ENCODE results near the gene KANK2. TPM values are rescaled to one million over a fixed set of nuclear protein-coding genes. Genes with fewer than 3 reads are reported as not detected.

The KANK2 gene
- total and polyA plus RNA-seq, 10 of the 15 experiments (the other 5 are each of a cell fraction or from before 2014, with no cell fraction given), result 4.9 to 33.0 (median 21.0) TPM

DNA sequence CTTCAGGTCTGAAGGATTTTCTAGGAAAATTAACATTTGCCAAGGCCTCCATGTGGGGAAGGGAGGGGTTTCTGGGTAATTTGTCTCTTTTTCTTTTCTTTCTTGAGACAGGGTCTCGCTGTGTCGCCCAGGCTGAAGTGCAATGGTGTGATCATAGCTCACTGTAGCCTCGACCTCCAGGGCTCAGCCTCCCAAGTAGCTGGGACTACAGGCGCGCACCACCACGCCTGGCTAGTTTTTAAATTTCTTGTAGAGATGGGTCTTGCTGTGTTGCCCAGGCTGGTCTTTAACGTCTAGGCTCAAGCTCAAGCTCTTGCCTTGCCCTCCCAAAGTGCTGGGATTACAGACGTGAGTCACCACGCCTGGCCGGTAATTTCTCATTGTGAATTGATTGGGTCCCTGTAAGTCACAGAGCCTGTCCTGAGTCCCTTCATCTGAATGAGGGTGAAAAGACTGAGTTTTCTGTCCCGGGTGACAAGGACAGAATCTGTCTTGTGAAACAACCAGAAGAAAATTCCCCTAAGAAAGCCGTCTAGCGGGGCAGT is 31.8 kb downstream of the KANK2 start:
- no peak for FAIRE-seq
- H3K9ac ChIP-seq (ENCODE audit: control insufficient read depth, insufficient read depth, low read length), result no peak overlapping the region
- H3K27ac ChIP-seq (ENCODE audit: control insufficient read depth, insufficient read depth), result no peak overlapping the region
- H3K9me3 ChIP-seq (replicated peaks; ENCODE audit: control insufficient read depth, insufficient read depth, low read length), result no peaks in the 10 kb centered on the region
- H3K4me2 ChIP-seq (ENCODE audit: control insufficient read depth, insufficient read depth), result no peak overlapping the region
- H3K79me2 ChIP-seq (ENCODE audit: control insufficient read depth, insufficient read depth, low read length), result no peaks in the 10 kb centered on the region
- H3K27me3 ChIP-seq (replicated peaks in 1 of 2; ENCODE audit: control insufficient read depth in 2 of 2, insufficient read depth in 2 of 2, low read length in 1 of 2), result no peaks in the 10 kb centered on the region
- no peak for TF ChIP-seq NKRF (conservative IDR thresholded peaks at IDR 0.05)
- no peak for TF ChIP-seq TCF7 (IDR thresholded peaks at IDR 0.05; ENCODE audit: borderline replicate concordance)
- TF ChIP-seq KDM1A (IDR thresholded peaks at IDR 0.05; ENCODE audit: borderline replicate concordance), result no peak
- no peak for TF ChIP-seq POU2F2 (IDR thresholded peaks at IDR 0.05; ENCODE audit: borderline replicate concordance, low read depth, low read length)
- TF ChIP-seq RB1 (IDR thresholded peaks at IDR 0.05; ENCODE audit: borderline replicate concordance), result no peak
- no peak for TF ChIP-seq CHD1 (IDR thresholded peaks at IDR 0.05; ENCODE audit: low read depth, low read length)
- TF ChIP-seq SIX5 (IDR thresholded peaks at IDR 0.05; ENCODE audit: low read depth, low read length, severe bottlenecking), result no peak
- no peak for TF ChIP-seq ASH2L (IDR thresholded peaks at IDR 0.05; ENCODE audit: borderline replicate concordance, low read depth)
- no peak for TF ChIP-seq POLR2A (IDR thresholded peaks at IDR 0.05; ENCODE audit: low read depth, low read length)
- TF ChIP-seq, protein P1, sequence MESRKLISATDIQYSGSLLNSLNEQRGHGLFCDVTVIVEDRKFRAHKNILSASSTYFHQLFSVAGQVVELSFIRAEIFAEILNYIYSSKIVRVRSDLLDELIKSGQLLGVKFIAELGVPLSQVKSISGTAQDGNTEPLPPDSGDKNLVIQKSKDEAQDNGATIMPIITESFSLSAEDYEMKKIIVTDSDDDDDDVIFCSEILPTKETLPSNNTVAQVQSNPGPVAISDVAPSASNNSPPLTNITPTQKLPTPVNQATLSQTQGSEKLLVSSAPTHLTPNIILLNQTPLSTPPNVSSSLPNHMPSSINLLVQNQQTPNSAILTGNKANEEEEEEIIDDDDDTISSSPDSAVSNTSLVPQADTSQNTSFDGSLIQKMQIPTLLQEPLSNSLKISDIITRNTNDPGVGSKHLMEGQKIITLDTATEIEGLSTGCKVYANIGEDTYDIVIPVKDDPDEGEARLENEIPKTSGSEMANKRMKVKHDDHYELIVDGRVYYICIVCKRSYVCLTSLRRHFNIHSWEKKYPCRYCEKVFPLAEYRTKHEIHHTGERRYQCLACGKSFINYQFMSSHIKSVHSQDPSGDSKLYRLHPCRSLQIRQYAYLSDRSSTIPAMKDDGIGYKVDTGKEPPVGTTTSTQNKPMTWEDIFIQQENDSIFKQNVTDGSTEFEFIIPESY (IDR thresholded peaks at IDR 0.05), result no peak
- in situ Hi-C loops (cut with MboI) (no loop called here), intact Hi-C loops (cut with micrococcal nuclease; ENCODE audit: unreplicated experiment) (no loop called here)
- DNase-seq (ENCODE audit: low read depth, low spot score), result no peak
- no peak overlapping the region for H3K4me3 ChIP-seq
- ATAC-seq, result no peak
- ChIA-PET SMC1A (ENCODE audit: uncharacterized antibody, unreplicated experiment) (interaction anchor here (0.5 to 1.6 kb wide), 2 partner anchors 9 to 1326 kb away, joined by 3 read pairs; no protein-coding TSS in a partner anchor), RAD21 (ENCODE audit: unreplicated experiment) (no interaction called here), POLR2A (no interaction called here), CTCF (no interaction called here)
- H4K20me1 ChIP-seq (ENCODE audit: control insufficient read depth, insufficient read depth), result no peaks in the 10 kb centered on the region
- no TSS peak for BruUV-seq (replicated peaks)
- H2AFZ ChIP-seq (ENCODE audit: control insufficient read depth, low read depth, low read length), result no peak overlapping the region
- H3K4me1 ChIP-seq (ENCODE audit: control insufficient read depth, insufficient read depth, low read length), result no peaks in the 10 kb centered on the region
- 67% methylated on average over 13 of the region's 13 CpGs for WGBS (ENCODE audit: insufficient coverage, insufficient replicate concordance, low lambda C conversion rate, missing lambda C conversion rate)
- peaks cover 0 to 2% of the 10 kb centered on the region in 2 experiments; a peak in 2 of 4 replicates for H3K36me3 ChIP-seq (ENCODE audit: control insufficient read depth in 2 of 2, insufficient read depth in 2 of 2, low read length in 1 of 2)

Data from GM12878 (cell line).